HepG2 (cell line): ENCODE measurements around the gene HTD2.

Experiments
- EZH2 ChIP-seq: conservative IDR thresholded peaks from 2 replicates; pipeline ENCODE4 v1.6.1; 2012; ENCODE audit warnings: mild to moderate bottlenecking, low read depth, low read length, moderate library complexity
- HNRNPUL1 ChIP-seq: fragments of 200-400 bp; formaldehyde crosslinking; IDR thresholded peaks from 2 replicates; pipeline ENCODE4 v1.6.1; 2017; ENCODE audit warnings: low read depth, mild to moderate bottlenecking, low read length, moderate library complexity
- POLR2AphosphoS2 ChIP-seq: IDR thresholded peaks from 2 replicates; pipeline ENCODE4 v1.6.1; 2011; ENCODE audit warnings: low read depth, low read length, improper control_type of control experiment
- SIN3B ChIP-seq: fragments of 150-350 bp; IDR thresholded peaks from 2 replicates; pipeline ENCODE4 v1.6.1; 2014; ENCODE audit warnings: low read length
- TOPORS ChIP-seq: sonication (generic); formaldehyde crosslinking; IDR thresholded peaks from 2 replicates; pipeline ENCODE4 v1.8.0; 2023; ENCODE audit warnings: mild to moderate bottlenecking, missing genetic modification reagents
- ZNF282 ChIP-seq: fragments of 450-650 bp; IDR thresholded peaks from 2 replicates; pipeline ENCODE4 v1.6.1; 2018; ENCODE audit not compliant: partially characterized antibody
- TF ChIP-seq, protein P1 (sequence below): IDR thresholded peaks from 2 replicates; pipeline ENCODE4 v1.6.1; 2016; ENCODE audit warnings: low read depth, missing genetic modification reagents, missing compliant biosample characterization
- TF ChIP-seq, protein P2 (sequence below): sonication (generic); formaldehyde crosslinking; IDR thresholded peaks from 2 replicates; pipeline ENCODE4 v1.5.0; 2020; ENCODE audit warnings: mild to moderate bottlenecking, missing genetic modification reagents, moderate library complexity
- TF ChIP-seq, protein P3 (sequence below), 2 experiments: fragments of 450-650 bp in 1 of 2; sonication (generic) in 1 of 2; formaldehyde crosslinking; IDR thresholded peaks; 2 replicates each; pipeline versions ENCODE4 v1.5.0 to v1.8.0; 2020 to 2022; ENCODE audit warnings: mild to moderate bottlenecking in 1 of 2, missing genetic modification reagents in 1 of 2
- TF ChIP-seq, protein P4 (sequence below): sonication (generic); formaldehyde crosslinking; conservative IDR thresholded peaks from 2 replicates; pipeline ENCODE4 v1.4.0; 2020; ENCODE audit warnings: missing genetic modification reagents

DNA sequence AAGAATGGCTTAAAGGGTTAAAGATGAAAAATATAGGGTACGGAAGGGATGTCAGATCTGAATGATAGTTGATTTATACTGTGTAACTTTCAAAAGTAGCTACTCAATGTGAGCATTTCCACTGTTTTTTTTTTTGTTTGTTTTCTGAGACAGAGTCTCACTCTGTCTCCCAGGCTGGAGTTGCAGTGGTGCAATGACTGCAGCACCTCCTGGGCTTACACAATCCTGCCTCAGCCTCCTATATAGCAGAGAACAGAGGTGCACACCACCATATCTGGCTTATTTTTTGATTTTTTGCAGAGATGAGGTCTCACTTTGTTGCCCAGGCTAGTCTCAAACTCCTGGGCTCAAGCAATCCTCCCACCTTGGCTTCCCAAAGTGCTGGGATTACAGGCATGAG, 16.5 kb downstream of the HTD2 start:
- TF ChIP-seq, protein P1, sequence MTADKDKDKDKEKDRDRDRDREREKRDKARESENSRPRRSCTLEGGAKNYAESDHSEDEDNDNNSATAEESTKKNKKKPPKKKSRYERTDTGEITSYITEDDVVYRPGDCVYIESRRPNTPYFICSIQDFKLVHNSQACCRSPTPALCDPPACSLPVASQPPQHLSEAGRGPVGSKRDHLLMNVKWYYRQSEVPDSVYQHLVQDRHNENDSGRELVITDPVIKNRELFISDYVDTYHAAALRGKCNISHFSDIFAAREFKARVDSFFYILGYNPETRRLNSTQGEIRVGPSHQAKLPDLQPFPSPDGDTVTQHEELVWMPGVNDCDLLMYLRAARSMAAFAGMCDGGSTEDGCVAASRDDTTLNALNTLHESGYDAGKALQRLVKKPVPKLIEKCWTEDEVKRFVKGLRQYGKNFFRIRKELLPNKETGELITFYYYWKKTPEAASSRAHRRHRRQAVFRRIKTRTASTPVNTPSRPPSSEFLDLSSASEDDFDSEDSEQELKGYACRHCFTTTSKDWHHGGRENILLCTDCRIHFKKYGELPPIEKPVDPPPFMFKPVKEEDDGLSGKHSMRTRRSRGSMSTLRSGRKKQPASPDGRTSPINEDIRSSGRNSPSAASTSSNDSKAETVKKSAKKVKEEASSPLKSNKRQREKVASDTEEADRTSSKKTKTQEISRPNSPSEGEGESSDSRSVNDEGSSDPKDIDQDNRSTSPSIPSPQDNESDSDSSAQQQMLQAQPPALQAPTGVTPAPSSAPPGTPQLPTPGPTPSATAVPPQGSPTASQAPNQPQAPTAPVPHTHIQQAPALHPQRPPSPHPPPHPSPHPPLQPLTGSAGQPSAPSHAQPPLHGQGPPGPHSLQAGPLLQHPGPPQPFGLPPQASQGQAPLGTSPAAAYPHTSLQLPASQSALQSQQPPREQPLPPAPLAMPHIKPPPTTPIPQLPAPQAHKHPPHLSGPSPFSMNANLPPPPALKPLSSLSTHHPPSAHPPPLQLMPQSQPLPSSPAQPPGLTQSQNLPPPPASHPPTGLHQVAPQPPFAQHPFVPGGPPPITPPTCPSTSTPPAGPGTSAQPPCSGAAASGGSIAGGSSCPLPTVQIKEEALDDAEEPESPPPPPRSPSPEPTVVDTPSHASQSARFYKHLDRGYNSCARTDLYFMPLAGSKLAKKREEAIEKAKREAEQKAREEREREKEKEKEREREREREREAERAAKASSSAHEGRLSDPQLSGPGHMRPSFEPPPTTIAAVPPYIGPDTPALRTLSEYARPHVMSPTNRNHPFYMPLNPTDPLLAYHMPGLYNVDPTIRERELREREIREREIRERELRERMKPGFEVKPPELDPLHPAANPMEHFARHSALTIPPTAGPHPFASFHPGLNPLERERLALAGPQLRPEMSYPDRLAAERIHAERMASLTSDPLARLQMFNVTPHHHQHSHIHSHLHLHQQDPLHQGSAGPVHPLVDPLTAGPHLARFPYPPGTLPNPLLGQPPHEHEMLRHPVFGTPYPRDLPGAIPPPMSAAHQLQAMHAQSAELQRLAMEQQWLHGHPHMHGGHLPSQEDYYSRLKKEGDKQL = no peak
- no peak for TF ChIP-seq TOPORS (CRISPR knock-in tag)
- TF ChIP-seq, protein P2, sequence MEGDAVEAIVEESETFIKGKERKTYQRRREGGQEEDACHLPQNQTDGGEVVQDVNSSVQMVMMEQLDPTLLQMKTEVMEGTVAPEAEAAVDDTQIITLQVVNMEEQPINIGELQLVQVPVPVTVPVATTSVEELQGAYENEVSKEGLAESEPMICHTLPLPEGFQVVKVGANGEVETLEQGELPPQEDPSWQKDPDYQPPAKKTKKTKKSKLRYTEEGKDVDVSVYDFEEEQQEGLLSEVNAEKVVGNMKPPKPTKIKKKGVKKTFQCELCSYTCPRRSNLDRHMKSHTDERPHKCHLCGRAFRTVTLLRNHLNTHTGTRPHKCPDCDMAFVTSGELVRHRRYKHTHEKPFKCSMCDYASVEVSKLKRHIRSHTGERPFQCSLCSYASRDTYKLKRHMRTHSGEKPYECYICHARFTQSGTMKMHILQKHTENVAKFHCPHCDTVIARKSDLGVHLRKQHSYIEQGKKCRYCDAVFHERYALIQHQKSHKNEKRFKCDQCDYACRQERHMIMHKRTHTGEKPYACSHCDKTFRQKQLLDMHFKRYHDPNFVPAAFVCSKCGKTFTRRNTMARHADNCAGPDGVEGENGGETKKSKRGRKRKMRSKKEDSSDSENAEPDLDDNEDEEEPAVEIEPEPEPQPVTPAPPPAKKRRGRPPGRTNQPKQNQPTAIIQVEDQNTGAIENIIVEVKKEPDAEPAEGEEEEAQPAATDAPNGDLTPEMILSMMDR (CRISPR knock-in tag) = no peak
- TF ChIP-seq EZH2 = no peak
- no peak for TF ChIP-seq POLR2AphosphoS2
- TF ChIP-seq, protein P3, sequence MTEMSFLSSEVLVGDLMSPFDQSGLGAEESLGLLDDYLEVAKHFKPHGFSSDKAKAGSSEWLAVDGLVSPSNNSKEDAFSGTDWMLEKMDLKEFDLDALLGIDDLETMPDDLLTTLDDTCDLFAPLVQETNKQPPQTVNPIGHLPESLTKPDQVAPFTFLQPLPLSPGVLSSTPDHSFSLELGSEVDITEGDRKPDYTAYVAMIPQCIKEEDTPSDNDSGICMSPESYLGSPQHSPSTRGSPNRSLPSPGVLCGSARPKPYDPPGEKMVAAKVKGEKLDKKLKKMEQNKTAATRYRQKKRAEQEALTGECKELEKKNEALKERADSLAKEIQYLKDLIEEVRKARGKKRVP (CRISPR knock-in tag; IDR thresholded peaks at IDR 0.05) = peak in 1 of 2 experiments; percentile 14; a peak in 1 of 4 replicates
- no peak for TF ChIP-seq ZNF282
- no peak for TF ChIP-seq HNRNPUL1
- TF ChIP-seq, protein P4, sequence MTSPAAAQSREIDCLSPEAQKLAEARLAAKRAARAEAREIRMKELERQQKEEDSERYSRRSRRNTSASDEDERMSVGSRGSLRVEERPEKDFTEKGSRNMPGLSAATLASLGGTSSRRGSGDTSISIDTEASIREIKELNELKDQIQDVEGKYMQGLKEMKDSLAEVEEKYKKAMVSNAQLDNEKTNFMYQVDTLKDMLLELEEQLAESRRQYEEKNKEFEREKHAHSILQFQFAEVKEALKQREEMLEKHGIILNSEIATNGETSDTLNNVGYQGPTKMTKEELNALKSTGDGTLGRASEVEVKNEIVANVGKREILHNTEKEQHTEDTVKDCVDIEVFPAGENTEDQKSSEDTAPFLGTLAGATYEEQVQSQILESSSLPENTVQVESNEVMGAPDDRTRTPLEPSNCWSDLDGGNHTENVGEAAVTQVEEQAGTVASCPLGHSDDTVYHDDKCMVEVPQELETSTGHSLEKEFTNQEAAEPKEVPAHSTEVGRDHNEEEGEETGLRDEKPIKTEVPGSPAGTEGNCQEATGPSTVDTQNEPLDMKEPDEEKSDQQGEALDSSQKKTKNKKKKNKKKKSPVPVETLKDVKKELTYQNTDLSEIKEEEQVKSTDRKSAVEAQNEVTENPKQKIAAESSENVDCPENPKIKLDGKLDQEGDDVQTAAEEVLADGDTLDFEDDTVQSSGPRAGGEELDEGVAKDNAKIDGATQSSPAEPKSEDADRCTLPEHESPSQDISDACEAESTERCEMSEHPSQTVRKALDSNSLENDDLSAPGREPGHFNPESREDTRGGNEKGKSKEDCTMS (CRISPR knock-in tag) = no peak
- no peak for TF ChIP-seq SIN3B
